OCI-LY7 (cell line): ENCODE measurements around the gene C12orf57. TPM values are rescaled to one million over a fixed set of nuclear protein-coding genes. Genes with fewer than 3 reads are reported as not detected.

Source experiments
- BruUV-seq: library from RNA; stranded (reverse); fragments of 400-500 nt; replicated peaks from 2 replicates; lab custom pipeline; 2021; lab: Mats Ljungman, UMichigan
- CTCF ChIA-PET: fragments of 300-600 bp; sonication (Branson Sonifier 250); formaldehyde crosslinking; loops from one replicate; lab custom pipeline; 2022; ENCODE audit warnings: antibody characterized with exemption; ENCODE audit not compliant: unreplicated experiment; lab: Charles Lee
- POLR2A ChIA-PET: fragments of 300-600 bp; sonication (Branson Sonifier 250); formaldehyde crosslinking; loops from one replicate; lab custom pipeline; 2022; ENCODE audit warnings: antibody characterized with exemption; lab: Charles Lee
- DNase-seq: peaks from one replicate; pipeline ENCODE4 v3.0.0-alpha.2; 2015; ENCODE audit warnings: low spot score
- H2AFZ ChIP-seq: fragments of 200-600 bp; sonication (generic), shearing (Covaris generic); 2 replicates; pipeline ENCODE4 v1.6.1; 2014; ENCODE audit warnings: mild to moderate bottlenecking, antibody characterized with exemption, low read length, moderate library complexity
- H3K27ac ChIP-seq: fragments of 200-600 bp; sonication (generic); 2 replicates; pipeline ENCODE4 v1.5.1; 2014; ENCODE audit warnings: mixed run types, low read depth, mild to moderate bottlenecking, moderate library complexity, low read length, inconsistent platforms; ENCODE audit not compliant: poor library complexity, severe bottlenecking
- H3K36me3 ChIP-seq: fragments of 200-600 bp; sonication (generic); 2 replicates; pipeline ENCODE4 v1.6.1; 2014; ENCODE audit warnings: mild to moderate bottlenecking, antibody characterized with exemption, low read length, moderate library complexity, mixed read lengths; ENCODE audit not compliant: insufficient read depth
- H3K4me1 ChIP-seq: fragments of 200-600 bp; sonication (generic); 2 replicates; pipeline ENCODE4 v1.5.1; 2014; ENCODE audit warnings: mild to moderate bottlenecking, low read length; ENCODE audit not compliant: insufficient read depth, poor library complexity, severe bottlenecking
- H3K4me2 ChIP-seq: fragments of 200-600 bp; sonication (generic); 2 replicates; pipeline ENCODE4 v1.6.1; 2014; ENCODE audit warnings: mild to moderate bottlenecking, low read length
- H3K4me3 ChIP-seq: fragments of 200-600 bp; sonication (generic); 2 replicates; pipeline ENCODE4 v1.5.1; 2014; ENCODE audit warnings: mild to moderate bottlenecking, low read depth, low read length; ENCODE audit not compliant: poor library complexity, severe bottlenecking
- H3K79me2 ChIP-seq: fragments of 200-600 bp; sonication (generic); 2 replicates; pipeline ENCODE4 v1.6.1; 2016; ENCODE audit warnings: low read depth, mild to moderate bottlenecking, low read length, moderate library complexity, mixed read lengths; ENCODE audit not compliant: insufficient read depth
- H3K9me2 ChIP-seq: fragments of 200-600 bp; sonication (generic); 2 replicates; pipeline ENCODE4 v1.6.1; 2016; ENCODE audit warnings: mild to moderate bottlenecking, low read length, mixed read lengths; ENCODE audit not compliant: insufficient read depth
- H3K9me3 ChIP-seq: fragments of 200-600 bp; sonication (generic); 2 replicates; pipeline ENCODE4 v1.6.1; 2014; ENCODE audit warnings: mild to moderate bottlenecking, mixed run types, low read length, mixed read lengths
- H4K20me1 ChIP-seq: fragments of 200-600 bp; sonication (generic); 2 replicates; pipeline ENCODE4 v1.6.1; 2014; ENCODE audit warnings: mild to moderate bottlenecking, antibody characterized with exemption, low read length, moderate library complexity, mixed read lengths; ENCODE audit not compliant: insufficient read depth
- EZH2phosphoT487 ChIP-seq: fragments of 200-600 bp; sonication (generic); IDR thresholded peaks from 2 replicates; pipeline ENCODE4 v1.6.1; 2018; ENCODE audit warnings: low read depth, borderline replicate concordance, mild to moderate bottlenecking, mixed run types, antibody characterized with exemption, low read length, moderate library complexity, mixed read lengths
- intact Hi-C: fragments of 100-400 bp; cut with micrococcal nuclease; formaldehyde crosslinking; loops from one replicate; pipeline ENCODE4 v1.10.0; 2022; ENCODE audit not compliant: unreplicated experiment
- total RNA-seq, 2 experiments: library from RNA; depleted of rRNA in 1 of 2; stranded (reverse); fragments of >200 nt in 1 of 2; shearing (Covaris generic) in 1 of 2; gene quantifications; 2 replicates each; pipeline ENCODE4 v1.2.3, GENCODE V29; 2014 to 2022
- TF ChIP-seq, protein P1 (sequence below): fragments of 200-600 bp; sonication (generic); conservative IDR thresholded peaks from 2 replicates; pipeline ENCODE4 v1.5.1; 2014; ENCODE audit warnings: mild to moderate bottlenecking, antibody characterized with exemption, low read length, moderate library complexity, mixed read lengths

The C12orf57 gene
- total RNA-seq, 2 experiments from 2014 or later: 130 to 319 TPM

DNA sequence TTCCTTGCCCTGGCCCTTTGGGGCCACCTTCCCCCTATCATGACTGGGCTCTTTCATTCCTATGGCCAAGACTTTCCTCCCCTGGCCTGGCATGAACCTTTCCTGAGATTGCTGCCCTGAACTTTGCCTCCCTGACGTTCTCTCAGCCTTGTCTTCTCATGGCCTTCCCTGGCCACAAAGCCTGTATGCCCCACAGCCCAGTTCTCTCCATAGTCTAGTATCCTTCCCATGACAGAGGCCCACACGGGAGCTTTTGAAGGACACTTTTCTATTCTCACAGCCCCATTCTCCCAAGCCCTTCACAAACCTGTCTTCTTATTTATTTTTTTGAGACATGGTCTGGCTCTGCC is 4.7 kb upstream of the C12orf57 start:
- CTCF ChIA-PET: interaction anchor here (1.8 kb wide), 1 partner anchor 12 kb away, joined by 4 read pairs; the partner anchor contains the start of gene PTPN6
- H3K4me1 ChIP-seq: peaks cover 21% of the 10 kb centered on the region
- H3K4me3 ChIP-seq: no peak overlapping the region
- POLR2A ChIA-PET: interaction anchor here (0.5 to 0.7 kb wide), 2 partner anchors 8 to 20 kb away, joined by 3 to 5 read pairs; no protein-coding TSS in a partner anchor
- H3K27ac ChIP-seq: no peak overlapping the region
- BruUV-seq: no TSS peak
- TF ChIP-seq, protein P1, sequence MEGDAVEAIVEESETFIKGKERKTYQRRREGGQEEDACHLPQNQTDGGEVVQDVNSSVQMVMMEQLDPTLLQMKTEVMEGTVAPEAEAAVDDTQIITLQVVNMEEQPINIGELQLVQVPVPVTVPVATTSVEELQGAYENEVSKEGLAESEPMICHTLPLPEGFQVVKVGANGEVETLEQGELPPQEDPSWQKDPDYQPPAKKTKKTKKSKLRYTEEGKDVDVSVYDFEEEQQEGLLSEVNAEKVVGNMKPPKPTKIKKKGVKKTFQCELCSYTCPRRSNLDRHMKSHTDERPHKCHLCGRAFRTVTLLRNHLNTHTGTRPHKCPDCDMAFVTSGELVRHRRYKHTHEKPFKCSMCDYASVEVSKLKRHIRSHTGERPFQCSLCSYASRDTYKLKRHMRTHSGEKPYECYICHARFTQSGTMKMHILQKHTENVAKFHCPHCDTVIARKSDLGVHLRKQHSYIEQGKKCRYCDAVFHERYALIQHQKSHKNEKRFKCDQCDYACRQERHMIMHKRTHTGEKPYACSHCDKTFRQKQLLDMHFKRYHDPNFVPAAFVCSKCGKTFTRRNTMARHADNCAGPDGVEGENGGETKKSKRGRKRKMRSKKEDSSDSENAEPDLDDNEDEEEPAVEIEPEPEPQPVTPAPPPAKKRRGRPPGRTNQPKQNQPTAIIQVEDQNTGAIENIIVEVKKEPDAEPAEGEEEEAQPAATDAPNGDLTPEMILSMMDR: no peak
- TF ChIP-seq EZH2phosphoT487: no peak
- H3K4me2 ChIP-seq: no peak overlapping the region
- H3K9me3 ChIP-seq: no peaks in the 10 kb centered on the region
- H2AFZ ChIP-seq: no peak overlapping the region
- no peaks in the 10 kb centered on the region for H3K9me2 ChIP-seq
- H3K79me2 ChIP-seq: peaks cover 5% of the 10 kb centered on the region; the same call in 1 of the 2 replicates
- H3K36me3 ChIP-seq: no peaks in the 10 kb centered on the region; the same call in 1 of the 2 replicates
- DNase-seq: no peak
- intact Hi-C loops: loop anchor here (5.0 kb wide), 1 partner anchor 33 kb away; the partner anchor contains the start of genes EMG1 and PHB2
- no peaks in the 10 kb centered on the region for H4K20me1 ChIP-seq

DNA sequence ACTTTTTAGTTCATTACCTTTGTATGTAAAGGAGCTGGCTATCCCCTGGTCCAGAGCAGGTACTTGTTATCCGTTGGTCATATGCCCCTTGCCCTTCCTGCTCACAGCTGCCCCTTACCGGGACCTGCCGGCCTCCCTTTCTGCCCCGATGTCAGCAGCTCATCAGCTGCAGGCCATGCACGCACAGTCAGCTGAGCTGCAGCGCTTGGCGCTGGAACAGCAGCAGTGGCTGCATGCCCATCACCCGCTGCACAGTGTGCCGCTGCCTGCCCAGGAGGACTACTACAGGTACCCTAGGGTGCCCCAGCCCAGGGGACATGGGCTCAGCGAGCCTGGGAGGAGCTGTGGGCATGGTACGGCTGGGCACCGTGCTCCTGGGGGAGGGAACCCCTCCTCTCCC is 2.6 kb upstream of the C12orf57 start:
- CTCF ChIA-PET: no interaction called here
- Histone ChIP-seq H3K9me2 (no peaks in the 10 kb centered on the region), H3K27ac (no peak overlapping the region), H3K4me2 (no peak overlapping the region), H3K4me1 (peaks cover 30% of the 10 kb centered on the region), H3K79me2 (peaks cover 14% of the 10 kb centered on the region; the same call in 1 of the 2 replicates), H3K4me3 (no peak overlapping the region), H2AFZ (no peak overlapping the region), H4K20me1 (no peaks in the 10 kb centered on the region), H3K36me3 (no peaks in the 10 kb centered on the region), H3K9me3 (no peaks in the 10 kb centered on the region)
- no TSS peak for BruUV-seq
- DNase-seq: no peak
- intact Hi-C loops: no loop called here
- POLR2A ChIA-PET: interaction anchor here (1.0 to 1.1 kb wide), 3 partner anchors 18 to 73 kb away, joined by 3 read pairs; partner anchors contain the start of gene TPI1
- TF ChIP-seq, protein P1: no peak

DNA sequence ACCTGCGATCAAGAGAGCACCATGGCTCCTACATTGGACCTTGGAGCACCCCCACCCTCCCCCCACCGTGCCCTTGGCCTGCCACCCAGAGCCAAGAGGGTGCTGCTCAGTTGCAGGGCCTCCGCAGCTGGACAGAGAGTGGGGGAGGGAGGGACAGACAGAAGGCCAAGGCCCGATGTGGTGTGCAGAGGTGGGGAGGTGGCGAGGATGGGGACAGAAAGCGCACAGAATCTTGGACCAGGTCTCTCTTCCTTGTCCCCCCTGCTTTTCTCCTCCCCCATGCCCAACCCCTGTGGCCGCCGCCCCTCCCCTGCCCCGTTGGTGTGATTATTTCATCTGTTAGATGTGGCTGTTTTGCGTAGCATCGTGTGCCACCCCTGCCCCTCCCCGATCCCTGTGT is 2.0 kb upstream of the C12orf57 start:
- Histone ChIP-seq H3K4me3 (no peak overlapping the region), H4K20me1 (no peaks in the 10 kb centered on the region), H3K27ac (no peak overlapping the region), H3K4me1 (peaks cover 32% of the 10 kb centered on the region), H3K4me2 (no peak overlapping the region), H2AFZ (no peak overlapping the region), H3K9me2 (no peaks in the 10 kb centered on the region), H3K79me2 (peaks cover 12% of the 10 kb centered on the region; the same call in 1 of the 2 replicates), H3K9me3 (no peaks in the 10 kb centered on the region), H3K36me3 (no peaks in the 10 kb centered on the region)
- DNase-seq: no peak
- intact Hi-C loops: no loop called here
- BruUV-seq: no TSS peak
- ChIA-PET POLR2A (interaction anchor here (1.0 to 1.1 kb wide), 2 partner anchors 20 to 74 kb away, joined by 3 read pairs; partner anchors contain the start of gene TPI1), CTCF (no interaction called here)
- TF ChIP-seq EZH2phosphoT487: no peak
- TF ChIP-seq, protein P1: no peak
